Stimulated activated CD4-positive, alpha-beta T cell treated with anti-CD3 and anti-CD28 coated beads, Interleukin-4, amount 100 ng/mL, for 24 hours (primary cell): Measurements from ENCODE around the gene MPZL1.
A peak's percentile ranks its signal among the peaks of the same experiment; 100 is the strongest.
"Not testable (repeated sequence)": the region's sequence is repeated elsewhere in the genome, so short reads cannot be mapped to it uniquely, and the experiment has no call there.

Experiments
- DNase-seq: peaks from one replicate; pipeline ENCODE4 v3.0.0-alpha.2; 2020

MPZL1 gene

DNA sequence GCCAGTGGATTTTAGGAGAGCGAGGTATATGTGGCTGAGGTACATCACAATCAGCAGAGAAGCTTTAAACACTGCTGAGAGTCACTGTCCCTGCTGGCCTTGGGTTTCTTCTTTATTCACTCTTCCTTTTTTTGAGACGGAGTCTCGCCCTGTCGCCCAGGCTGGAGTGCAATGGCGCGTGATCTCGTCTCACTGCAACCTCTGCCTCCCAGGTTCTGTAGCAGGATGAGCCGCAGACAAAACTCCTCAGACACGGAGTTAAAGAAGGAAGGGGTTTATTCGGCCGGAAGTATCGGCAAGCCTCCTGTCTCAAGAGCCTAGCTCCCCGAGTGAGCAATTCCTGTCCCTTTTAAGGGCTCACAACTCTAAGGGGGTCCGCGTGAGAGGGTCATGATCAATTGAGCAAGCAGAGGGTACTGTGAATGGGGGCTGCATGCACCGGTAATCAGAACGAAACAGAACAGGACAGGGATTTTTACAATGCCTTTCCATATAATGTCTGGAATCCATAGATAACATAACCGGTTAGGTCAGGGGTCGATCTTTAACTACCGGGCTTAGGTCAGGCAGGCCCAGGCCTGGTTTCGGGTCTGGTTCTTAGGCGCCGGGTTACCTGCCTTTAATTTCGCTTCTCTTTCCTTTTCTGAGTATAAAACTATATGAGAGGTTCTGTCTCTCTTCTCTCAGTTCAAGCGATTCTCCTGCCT lies 1.9 kb upstream of the MPZL1 start:
- DNase-seq: not testable (repeated sequence)

DNA sequence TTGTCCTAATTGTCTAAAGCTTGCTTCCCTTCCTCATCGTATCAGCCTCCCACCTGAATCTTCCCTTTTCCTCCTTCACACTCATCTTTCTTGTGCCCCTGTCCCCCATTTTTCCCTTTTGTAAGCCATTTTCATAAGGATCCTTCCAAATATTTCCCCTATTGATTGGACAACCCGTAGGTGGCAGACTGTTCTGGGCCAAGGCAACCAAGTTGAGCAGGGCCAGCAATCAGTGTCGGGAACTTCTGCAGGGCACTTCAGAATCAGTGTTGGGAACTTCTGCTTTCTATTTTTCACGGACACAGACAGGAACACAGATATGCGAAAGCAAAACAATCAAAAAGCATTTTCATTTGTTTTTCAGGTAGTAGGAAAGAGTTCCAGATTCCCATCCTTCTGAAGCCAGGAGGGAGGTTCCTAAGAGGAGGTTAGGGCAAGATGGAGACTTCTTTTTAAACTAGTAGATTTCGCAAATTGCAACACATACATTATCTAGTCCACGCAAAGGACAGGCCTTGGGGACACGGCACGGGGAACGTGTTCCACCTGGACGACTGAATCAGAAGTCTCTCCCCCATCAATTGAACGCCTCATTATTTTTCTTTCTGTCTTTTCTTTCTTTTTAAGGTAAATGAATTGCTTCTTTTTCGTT lies 691 bp upstream of the MPZL1 start:
- no peak for DNase-seq

DNA sequence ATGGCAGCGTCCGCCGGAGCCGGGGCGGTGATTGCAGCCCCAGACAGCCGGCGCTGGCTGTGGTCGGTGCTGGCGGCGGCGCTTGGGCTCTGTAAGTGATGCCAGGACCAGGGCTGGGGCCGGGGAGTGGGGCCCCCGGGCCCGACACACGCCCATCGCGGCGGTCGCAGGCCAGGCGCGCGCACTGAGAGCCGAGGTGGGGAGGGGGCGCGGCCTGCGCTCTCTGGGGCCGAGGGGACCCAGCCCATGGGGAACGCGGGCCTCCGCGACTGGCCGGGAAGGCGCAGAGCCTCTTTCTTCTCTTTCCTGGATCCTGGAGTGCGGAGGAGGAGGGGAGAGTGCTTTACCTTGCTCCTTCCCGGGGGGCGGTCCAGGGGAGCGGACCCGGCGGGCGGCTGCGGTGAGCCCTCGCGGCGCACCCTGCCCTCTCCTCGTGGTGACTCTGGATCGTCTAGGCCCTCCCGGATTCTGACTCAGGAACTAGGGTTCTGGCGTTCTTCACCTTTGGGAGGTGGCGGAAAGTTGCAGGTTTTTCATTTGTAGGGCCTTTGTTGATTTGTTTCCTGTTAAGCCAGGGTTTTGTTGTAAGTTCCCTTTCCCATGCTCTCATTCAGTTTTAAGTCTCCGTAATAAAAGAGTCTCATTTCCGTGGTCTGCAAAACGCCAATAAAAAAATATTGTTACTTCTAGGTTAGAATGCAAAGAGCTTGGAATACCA lies 529 bp downstream of the MPZL1 start:
- DNase-seq: peak; percentile 29

DNA sequence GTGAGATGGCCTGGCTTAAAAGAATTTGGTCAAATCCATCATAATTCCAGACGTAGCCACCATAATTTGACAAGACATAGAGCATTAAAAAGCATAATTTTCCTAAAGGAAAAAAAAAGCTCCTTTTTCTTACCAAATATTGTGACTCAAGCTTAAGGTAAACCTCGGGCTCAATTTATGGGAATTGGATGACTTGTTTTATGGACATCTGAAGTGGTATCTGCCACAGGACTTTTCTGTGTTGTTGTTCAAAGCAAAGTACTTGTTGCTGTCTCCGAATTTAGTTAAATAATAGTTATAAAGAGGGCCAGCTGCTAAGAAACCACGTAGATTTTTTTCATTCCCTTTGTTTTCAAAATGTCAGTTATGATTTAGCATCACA lies 1.1 kb downstream of the MPZL1 start:
- DNase-seq: no peak

DNA sequence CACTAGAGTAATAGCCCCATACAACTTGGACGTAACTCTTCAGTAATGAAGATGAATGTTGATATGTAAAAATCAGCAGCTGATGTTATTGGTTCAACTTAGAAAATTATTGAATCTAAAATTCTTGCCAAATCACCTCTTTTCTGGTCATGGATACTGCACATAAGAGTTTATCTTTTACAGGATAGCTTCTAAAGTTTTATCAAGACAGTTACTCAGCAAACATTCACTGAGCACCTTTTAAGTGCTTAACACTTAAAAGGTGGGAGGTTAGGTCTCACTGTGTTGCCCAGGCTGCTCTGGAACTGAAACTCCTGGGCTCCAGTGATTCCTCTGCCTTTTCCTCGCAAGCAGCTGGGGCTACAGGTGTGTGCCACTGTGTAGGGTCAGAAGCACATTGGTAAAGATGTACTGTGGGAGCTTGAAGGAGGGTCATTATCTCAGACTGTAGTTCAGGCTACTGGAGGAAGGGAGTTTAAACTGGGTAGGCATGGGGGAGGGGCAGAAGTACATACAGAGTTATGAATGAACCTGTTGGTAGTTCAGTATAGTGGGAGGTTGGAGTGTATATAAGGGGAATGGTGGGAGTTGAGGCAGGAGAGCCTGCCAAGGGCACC lies 2.0 kb downstream of the MPZL1 start:
- DNase-seq: no peak

DNA sequence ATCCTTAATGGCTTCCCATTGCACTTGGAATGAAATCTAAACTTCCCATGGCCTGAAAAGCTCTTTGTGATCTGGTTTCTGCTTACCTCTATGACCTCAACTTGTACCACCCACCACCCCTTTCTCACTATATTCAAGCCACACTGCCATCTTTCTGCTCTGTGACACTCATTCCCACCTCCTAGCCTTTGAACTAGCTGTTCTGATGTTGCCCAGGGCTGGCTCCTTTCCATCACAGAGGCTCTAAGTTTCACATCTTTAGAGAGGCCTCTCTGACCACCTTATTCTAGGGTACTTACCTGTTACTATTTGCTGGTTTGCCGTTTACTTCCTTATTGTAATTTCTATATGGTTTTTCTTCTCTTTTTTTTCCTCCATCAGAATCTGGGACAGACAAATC lies 4.2 kb downstream of the MPZL1 start:
- no peak for DNase-seq

DNA sequence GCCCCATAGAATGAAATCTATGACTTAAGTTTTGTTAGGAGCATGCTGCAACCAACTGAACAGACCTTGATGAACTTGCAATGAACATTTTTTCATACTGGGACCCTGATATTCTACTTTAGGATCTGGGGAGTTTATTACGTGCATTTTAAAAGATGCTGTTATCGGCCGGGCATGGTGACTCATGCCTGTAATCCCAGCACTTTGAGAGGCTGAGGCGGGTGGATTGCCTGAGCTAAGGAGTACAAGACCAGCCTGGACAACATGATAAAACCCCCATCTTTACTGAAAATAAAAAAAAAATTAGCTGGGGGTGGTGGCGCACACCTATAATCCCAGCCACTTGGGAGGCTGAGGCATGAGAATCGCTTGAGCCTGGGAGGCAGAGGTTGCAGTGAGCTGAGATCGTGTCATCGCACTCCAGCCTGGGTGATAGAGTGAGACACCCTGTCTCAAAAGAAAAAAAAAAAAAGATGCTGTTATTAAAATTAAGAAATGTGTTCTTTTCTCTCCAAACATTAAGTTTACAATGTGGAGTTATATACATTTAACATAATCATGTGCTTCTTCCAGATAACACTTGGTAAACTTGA lies 7.1 kb downstream of the MPZL1 start:
- DNase-seq: no peak

DNA sequence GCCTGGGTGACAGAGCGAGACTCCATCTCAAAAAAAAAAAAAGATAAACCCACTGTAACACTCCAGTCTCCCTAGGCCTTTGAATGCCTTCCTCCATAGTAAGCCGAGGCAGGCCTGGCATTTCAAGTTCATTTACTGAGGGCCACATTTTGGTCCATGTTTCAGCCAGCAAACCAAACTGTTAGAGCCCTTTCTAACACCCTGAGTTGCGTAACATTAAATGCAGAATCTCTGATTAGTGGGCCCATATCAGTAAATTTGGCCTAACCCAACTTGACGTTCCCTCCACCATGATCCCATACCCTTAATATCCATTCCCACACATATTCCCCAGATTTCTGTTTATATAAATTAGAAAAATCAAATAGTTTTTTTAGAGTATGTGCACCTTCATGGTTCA lies 12.4 kb downstream of the MPZL1 start:
- DNase-seq: no peak

DNA sequence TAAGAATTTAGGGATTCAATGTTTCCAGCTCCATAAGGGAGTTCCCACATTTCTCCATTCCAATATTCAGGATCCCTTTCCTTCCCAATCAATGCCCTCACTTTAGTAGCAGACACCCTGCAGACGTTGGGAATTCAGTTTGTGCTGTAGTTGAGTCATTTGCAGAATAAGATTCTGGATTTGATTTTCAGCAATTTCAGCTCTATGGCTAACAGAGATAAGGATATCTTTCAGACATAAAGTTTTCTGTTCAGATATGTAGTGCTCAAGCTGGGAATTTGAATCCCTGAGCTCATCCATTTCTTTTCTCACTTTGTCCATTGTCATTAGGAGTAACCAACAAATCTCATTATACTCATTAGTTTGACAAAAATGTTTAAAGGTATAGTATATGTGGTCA lies 13.1 kb downstream of the MPZL1 start:
- no peak for DNase-seq

DNA sequence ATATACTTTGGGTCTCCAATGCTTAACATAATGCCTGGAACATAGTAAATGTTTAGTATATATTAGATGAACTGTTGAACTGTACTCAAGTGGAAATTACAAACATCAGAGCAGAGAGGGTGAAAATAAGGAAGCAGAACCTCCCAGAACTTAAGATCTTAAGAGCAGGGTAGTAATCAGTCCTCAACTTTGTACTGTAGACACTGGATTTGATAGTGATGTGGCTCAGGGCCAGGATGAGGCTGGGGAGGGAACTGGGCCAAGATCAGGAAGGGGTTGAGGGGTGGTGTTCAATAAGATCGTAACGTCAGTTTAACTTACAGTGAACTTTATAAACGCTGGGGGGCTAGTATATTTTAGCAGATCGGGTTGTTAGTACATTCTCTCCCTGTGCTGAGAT lies 15.4 kb downstream of the MPZL1 start:
- no peak for DNase-seq

DNA sequence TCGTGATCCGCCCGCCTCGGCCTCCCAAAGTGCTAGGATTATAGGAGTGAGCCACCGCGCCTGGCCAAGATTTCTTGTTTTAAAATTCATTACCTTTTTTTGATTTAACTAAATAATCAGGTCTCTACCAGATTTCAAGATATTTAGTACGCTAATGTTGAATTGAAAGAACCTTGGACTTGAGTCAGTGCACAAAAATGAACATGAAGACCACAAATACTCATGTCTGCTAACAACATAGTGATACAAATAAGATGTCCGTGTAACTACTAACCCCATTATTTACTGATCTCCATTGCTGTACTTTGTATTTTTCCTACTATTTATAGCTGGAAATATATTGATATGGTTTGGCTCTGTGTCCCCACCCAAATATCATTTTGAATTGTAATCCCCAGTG lies 16.4 kb downstream of the MPZL1 start:
- DNase-seq: no peak

DNA sequence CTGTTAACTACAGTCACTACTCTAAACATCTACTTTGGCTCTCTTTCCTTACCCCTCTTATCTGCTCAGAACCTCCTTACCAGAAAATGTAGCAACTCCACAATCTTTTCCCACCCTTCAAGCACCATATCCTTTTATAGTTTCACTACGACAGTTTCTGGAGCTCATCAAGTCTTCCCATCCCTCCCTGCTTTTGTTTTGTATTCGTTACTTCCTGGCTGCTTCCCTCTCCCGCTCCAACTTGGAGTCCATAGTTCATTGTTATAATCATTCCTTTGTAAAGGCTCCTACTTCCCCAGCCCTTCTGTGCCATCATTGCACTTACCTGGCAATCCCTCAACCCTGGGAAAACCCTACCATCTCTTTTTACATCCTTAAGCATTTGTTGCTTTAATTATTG lies 18.0 kb downstream of the MPZL1 start:
- DNase-seq: no peak

DNA sequence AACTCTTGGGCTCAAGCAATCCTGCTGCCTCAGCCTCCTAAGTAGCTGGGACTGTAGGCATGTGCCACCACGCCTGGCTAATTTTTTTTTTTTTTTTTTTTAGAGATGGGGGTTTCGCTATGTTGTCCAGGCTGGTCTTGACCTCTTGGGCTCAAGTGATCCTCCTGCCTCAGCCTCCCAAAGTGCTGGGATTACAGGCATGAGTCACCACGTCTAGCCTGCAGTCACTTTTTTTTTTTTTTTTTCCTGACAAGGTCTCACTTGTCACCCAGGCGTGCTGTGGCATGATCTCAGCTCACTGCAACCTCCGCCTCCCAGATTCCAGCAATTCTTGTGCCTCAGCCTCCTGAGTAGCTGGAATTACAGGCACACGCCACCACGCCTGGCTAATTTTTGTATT lies 19.3 kb downstream of the MPZL1 start:
- DNase-seq: not testable (repeated sequence)

DNA sequence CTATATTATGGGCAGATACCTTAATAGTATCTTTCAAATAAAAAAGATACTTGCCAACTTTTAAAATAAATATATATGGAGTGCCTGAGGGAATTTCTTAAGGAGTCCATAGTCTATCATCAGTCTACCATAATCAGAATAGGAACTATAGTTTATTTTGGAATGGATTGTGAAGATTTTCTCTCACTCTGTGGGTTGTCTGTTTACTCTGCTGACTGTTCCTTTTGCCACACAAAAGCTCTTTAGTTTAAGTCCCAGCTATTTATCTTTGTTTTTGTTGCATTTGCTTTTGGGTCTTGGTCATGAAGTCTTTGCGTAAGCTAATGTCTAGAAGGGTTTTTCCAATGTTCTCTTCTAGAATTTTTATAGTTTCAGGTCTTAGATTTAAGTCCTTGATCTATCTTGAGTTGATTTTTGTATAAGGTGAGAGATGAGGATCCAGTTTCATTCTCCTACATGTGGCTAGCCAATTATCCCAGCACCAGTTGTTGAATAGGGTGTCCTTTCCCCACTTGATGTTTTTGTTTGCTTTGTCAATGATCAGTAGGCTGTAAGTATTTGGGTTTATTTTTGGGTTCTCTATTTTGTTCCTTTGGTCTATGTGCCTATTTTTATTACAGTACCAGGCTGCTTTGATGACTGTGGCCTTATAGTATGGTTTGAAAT lies 20.7 kb downstream of the MPZL1 start:
- not testable (repeated sequence) for DNase-seq

DNA sequence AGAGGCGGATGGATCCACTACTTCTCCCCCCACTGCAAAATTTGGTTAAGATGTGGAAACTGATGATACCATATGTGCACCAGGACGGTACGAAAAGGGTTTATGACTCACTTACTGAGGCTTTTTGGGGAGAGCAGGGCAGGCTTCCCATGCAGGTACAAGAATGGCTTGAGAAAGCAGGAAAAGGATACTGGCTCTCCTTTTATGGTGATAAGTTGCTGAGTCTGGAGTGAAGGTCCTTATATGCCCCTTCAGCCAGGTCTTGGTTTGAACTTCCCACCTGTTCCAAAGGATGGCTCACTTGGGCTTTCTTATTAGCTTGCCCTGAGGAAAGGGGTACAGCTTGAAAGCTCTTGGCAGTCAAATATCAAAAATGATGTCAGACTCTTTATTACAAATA lies 23.1 kb downstream of the MPZL1 start:
- no peak for DNase-seq

DNA sequence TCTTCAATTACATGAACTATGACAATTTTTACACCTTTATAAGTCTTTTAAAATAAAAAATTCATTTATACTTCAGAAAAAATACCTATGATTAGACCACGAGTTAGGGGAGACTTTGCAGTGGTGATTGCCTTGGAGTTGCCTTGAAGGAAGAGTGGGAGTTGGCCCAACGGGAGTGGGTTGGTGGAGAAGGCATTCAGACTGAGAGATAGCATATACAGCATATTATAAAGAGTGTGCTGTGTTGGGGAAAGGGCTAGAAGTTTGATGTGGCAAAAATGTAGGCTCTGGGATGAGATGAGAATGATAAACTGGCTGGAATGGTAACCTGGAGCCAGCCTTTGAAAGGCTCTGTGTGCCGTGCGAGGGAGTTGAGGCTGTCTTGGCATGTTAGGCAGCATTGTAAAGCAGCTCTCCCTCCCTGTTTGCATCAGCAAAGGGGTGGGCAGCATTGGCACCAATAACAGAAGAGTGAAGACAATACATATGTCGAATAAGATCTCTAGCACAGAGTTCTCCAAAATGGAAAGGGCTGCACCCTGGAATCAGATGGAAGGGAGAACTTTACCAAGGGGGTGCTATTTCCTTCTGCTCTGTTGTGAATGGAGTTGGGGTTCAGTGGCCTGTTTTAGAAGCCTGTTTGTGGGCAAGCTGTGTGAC lies 24.4 kb downstream of the MPZL1 start:
- DNase-seq: no peak

DNA sequence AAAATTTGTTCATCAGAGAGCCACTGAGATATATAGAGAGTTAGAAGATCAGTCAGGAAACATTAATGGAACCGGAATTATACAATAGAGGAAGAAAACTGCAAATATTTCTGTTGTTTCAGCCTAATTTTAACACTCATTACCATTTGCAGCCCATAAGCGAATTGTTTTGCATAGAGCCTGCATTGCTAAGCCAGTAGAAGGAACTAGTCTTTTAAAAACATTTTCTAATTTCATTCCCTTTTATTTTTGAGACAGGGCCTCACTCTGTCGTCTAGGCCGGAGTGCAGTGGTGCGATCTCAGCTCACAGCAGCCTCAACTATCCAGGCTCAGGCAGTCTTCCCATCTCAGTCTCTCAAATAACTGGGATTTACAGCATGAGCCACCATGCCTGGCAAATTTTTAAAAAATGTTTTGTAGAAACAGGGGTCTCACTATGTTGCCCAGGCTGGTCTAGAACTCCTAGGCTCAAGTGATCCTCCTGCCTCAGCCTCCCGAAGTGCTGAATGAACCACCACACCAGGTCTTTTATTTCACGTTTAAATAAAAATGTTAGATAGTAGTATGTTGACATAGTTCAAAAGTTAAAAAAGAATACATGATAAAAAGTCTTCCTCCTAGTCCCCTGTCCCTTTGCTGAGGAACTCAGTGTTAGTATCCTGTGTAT lies 25.3 kb downstream of the MPZL1 start:
- DNase-seq: no peak

DNA sequence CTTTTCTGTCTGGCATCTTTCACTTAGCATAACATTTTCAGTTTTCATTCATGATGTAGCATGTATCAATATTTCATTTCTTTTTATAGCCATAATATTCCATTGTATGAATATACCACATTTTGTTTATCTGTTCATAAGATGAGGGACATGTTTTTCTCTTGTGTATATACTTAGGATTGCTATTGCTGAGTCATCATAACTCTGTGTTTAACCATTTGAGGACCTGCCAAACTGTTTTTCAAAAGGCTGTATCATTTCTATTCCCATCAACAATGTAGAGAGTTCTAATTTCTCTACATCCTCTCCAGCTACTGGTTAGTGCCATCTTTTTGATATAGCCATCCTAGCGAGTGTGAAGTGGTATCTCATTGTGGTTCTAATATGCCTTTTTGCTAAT lies 26.2 kb downstream of the MPZL1 start:
- no peak for DNase-seq

DNA sequence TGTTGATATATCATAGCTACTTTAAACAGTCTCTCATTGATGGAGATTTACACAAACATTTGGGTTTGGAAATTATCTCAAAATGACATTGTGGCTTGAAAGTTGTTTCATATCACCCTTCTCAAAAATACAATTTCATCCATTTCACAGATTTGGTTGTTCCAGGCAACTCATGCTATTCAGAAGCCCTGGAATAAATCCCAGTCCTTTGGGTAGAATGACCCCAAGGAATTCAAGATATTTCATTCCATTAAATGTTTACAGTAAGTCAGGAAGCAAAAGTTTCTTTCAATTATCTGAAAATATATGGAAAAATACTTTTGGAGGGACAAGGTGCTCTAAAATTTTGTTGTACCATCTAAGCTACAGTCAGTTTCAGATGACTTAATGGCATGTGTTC lies 27.1 kb downstream of the MPZL1 start:
- no peak for DNase-seq

DNA sequence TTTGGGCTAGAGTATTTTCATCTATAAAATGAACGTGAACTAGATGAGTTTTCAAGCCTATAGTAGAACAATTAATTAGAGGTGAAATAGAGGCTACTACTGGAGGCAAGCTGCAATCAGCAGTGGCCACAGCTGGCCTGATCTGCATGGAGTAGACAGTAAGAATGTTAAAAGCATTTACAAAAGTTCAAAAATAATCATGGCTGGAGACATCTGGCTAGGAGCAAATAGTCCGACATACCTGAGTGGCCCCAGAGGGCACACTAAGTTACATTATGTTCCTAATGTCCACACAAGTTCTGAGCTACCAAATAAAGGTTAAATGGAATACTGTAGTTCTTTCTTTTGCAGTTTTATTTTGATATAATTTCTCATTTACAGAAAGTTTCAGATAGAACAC lies 28.0 kb downstream of the MPZL1 start:
- no peak for DNase-seq

DNA sequence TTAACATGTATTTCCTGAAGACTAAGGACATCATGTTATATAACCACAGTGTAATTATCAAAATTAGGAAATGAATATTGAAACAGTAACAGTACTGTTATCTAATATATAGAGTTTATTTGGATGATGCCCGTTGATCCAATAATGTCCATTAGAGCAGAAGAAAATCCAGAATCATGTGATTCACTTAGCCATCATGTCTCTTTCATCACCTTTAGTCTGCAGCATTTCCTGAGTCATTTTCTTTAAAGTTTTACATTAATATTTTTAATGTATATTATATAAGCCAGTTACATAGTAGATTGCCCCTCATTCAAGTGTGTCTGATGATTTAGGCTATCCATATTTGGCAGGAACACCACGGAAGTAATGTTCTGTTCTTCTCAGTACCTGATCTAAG lies 28.9 kb downstream of the MPZL1 start:
- DNase-seq: no peak

DNA sequence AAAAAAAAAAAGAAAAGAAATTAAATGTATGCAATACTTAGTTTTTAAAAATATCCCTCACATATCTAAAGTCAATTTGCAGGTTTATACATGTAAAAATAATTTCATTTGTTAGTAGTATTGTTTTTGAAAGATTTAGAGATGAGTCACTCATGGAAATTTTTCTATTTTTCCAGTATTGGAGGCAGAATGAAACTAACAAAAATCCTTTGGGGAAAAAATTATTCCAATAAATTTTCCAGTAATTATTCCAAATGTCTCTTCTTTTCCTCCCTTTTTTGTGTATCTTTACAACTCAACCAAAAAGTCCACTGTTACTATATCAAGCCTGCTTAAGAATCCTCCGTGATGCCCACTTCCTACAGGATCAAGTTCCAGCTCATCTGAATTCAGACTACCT lies 29.9 kb downstream of the MPZL1 start:
- no peak for DNase-seq
